HCT116 (cell line): ENCODE data around the gene SEC14L6. TPM values are rescaled to one million over a fixed set of nuclear protein-coding genes. Genes with fewer than 3 reads are reported as not detected.

Source experiments
- ATAC-seq: fragments of 200-7000 bp; cut with Tn5 transposase; 2 replicates; pipeline ENCODE4 v1.9.1; 2020; ENCODE audit warnings: mild to moderate bottlenecking, moderate library complexity
- BruUV-seq: library from RNA; stranded (reverse); fragments of 400-500 nt; replicated peaks from 2 replicates; lab custom pipeline; 2021; lab: Mats Ljungman, UMichigan
- CTCF ChIA-PET: fragments of 300-600 bp; sonication (Branson Sonifier 250); formaldehyde crosslinking; loops from one replicate; lab custom pipeline; 2021; ENCODE audit warnings: antibody characterized with exemption; lab: Charles Lee
- POLR2A ChIA-PET: fragments of 300-600, 350-600 bp; sonication (Branson Sonifier 250); formaldehyde crosslinking; loops from one replicate; lab custom pipeline; 2021; ENCODE audit warnings: antibody characterized with exemption; lab: Charles Lee
- RAD21 ChIA-PET, 2 experiments: fragments of 300-600 bp; sonication (Branson Sonifier 250); formaldehyde crosslinking; loops; one replicate each; lab custom pipeline; 2023; ENCODE audit warnings: low total read pairs in 2 of 2; ENCODE audit not compliant: uncharacterized antibody in 2 of 2, unreplicated experiment in 2 of 2, low non-redundant PET in 1 of 2; lab: Charles Lee
- DNase-seq: peaks from one replicate; pipeline ENCODE4 v3.0.0-alpha.2; 2010; ENCODE audit warnings: low read depth, low spot score
- H2AFZ ChIP-seq: fragments of 200-600 bp; shearing (Covaris generic), sonication (generic); 2 replicates; pipeline ENCODE4 v1.6.1; 2017; ENCODE audit warnings: low read depth, mixed run types, mixed read lengths, antibody characterized with exemption, low read length; ENCODE audit not compliant: poor library complexity, severe bottlenecking
- H3K27ac ChIP-seq: 2 replicates; pipeline ENCODE4 v1.5.1; 2012; ENCODE audit warnings: low read depth, low read length
- H3K27me3 ChIP-seq: fragments of 200-600 bp; sonication (generic); 2 replicates; pipeline ENCODE4 v1.6.1; 2016; ENCODE audit warnings: mixed run types, low read length, mixed read lengths; ENCODE audit not compliant: insufficient read depth
- H3K36me3 ChIP-seq, 2 experiments: fragments of 200-500 bp in 1 of 2; fragments of 200-600 bp in 1 of 2; sonication (Bioruptor generic) in 1 of 2; sonication (generic) in 1 of 2; 2 replicates each; pipeline versions ENCODE4 v1.5.1 to v1.6.1; 2014 to 2016; ENCODE audit warnings: low read length in 2 of 2, inconsistent platforms in 1 of 2, mixed read lengths in 1 of 2, mixed run types in 1 of 2; ENCODE audit not compliant: insufficient read depth in 2 of 2, control insufficient read depth in 1 of 2
- H3K4me1 ChIP-seq, 2 experiments: fragments of 200-600 bp in 1 of 2; sonication (generic) in 1 of 2; 2 replicates each; pipeline versions ENCODE4 v1.5.1 to v1.6.1; 2012 to 2017; ENCODE audit warnings: low read length in 2 of 2, inconsistent platforms in 1 of 2, mild to moderate bottlenecking in 1 of 2, mixed read lengths in 1 of 2, mixed run types in 1 of 2, moderate library complexity in 1 of 2; ENCODE audit not compliant: insufficient read depth in 2 of 2, control insufficient read depth in 1 of 2
- H3K4me2 ChIP-seq: fragments of 200-600 bp; sonication (generic); 2 replicates; pipeline ENCODE4 v1.6.1; 2017; ENCODE audit warnings: mixed run types, low read length, mixed read lengths
- H3K4me3 ChIP-seq, 2 experiments: fragments of 200-600 bp in 1 of 2; sonication (generic) in 1 of 2; replicated peaks in 1 of 2; 2 replicates each; pipeline ENCODE4 v1.5.1; 2011 to 2016; ENCODE audit warnings: low read length in 2 of 2, control low read depth in 1 of 2, low read depth in 1 of 2, mild to moderate bottlenecking in 1 of 2, mixed read lengths in 1 of 2, mixed run types in 1 of 2
- H3K79me2 ChIP-seq: fragments of 200-600 bp; sonication (generic); 2 replicates; pipeline ENCODE4 v1.6.1; 2017; ENCODE audit warnings: mild to moderate bottlenecking, mixed run types, low read length, moderate library complexity, mixed read lengths; ENCODE audit not compliant: insufficient read depth
- H3K9ac ChIP-seq: fragments of 200-600 bp; sonication (generic); 2 replicates; pipeline ENCODE4 v1.6.1; 2016; ENCODE audit warnings: low read length, mixed read lengths
- H3K9me2 ChIP-seq: fragments of 200-600 bp; sonication (generic), shearing (Covaris generic); 2 replicates; pipeline ENCODE4 v1.6.1; 2017; ENCODE audit warnings: mixed run types, mild to moderate bottlenecking, moderate library complexity; ENCODE audit not compliant: insufficient read depth
- H3K9me3 ChIP-seq, 2 experiments: fragments of 200-500 bp in 1 of 2; fragments of 200-600 bp in 1 of 2; sonication (Bioruptor generic) in 1 of 2; sonication (generic) in 1 of 2; 2 replicates each; pipeline ENCODE4 v1.6.1; 2014 to 2017; ENCODE audit warnings: low read length in 2 of 2, mixed read lengths in 2 of 2, inconsistent platforms in 1 of 2, low read depth in 1 of 2, mild to moderate bottlenecking in 1 of 2, mixed run types in 1 of 2, moderate library complexity in 1 of 2; ENCODE audit not compliant: control insufficient read depth in 1 of 2, insufficient read depth in 1 of 2
- H4K20me1 ChIP-seq: fragments of 200-600 bp; sonication (generic), shearing (Covaris generic); 2 replicates; pipeline ENCODE4 v1.6.1; 2017; ENCODE audit warnings: mixed run types, mild to moderate bottlenecking, moderate library complexity; ENCODE audit not compliant: insufficient read depth
- CEBPB ChIP-seq: IDR thresholded peaks from 2 replicates; pipeline ENCODE4 v1.6.1; 2012; ENCODE audit warnings: low read depth
- EGR1 ChIP-seq: IDR thresholded peaks from 2 replicates; pipeline ENCODE4 v1.6.1; 2012; ENCODE audit warnings: low read depth
- ELF1 ChIP-seq: IDR thresholded peaks from 2 replicates; pipeline ENCODE4 v1.6.1; 2012; ENCODE audit warnings: low read depth, borderline replicate concordance
- FOSL1 ChIP-seq: IDR thresholded peaks from 2 replicates; pipeline ENCODE4 v1.6.1; 2012; ENCODE audit warnings: low read depth
- POLR2A ChIP-seq: IDR thresholded peaks from 2 replicates; pipeline ENCODE4 v1.7.0; 2011; ENCODE audit warnings: borderline replicate concordance; ENCODE audit not compliant: insufficient read depth, insufficient read length; ENCODE audit errors: extremely low read depth
- SRF ChIP-seq: IDR thresholded peaks from 2 replicates; pipeline ENCODE4 v1.6.1; 2012; ENCODE audit warnings: low read depth
- ZFX ChIP-seq: fragments of 450-650 bp; IDR thresholded peaks from 2 replicates; pipeline ENCODE4 v1.6.1; 2017
- intact Hi-C: fragments of 100-400 bp; cut with micrococcal nuclease; formaldehyde crosslinking; loops from 2 replicates; pipeline ENCODE4 v1.10.0; 2022
- total RNA-seq: library from RNA; stranded (reverse); gene quantifications from one replicate; pipeline ENCODE4 v1.2.1, GENCODE V29; 2021; ENCODE audit not compliant: unreplicated experiment
- TF ChIP-seq, protein P1 (sequence below): IDR thresholded peaks from 2 replicates; pipeline ENCODE4 v1.6.1; 2011; ENCODE audit warnings: mild to moderate bottlenecking, low read length, moderate library complexity; ENCODE audit not compliant: insufficient replicate concordance; ENCODE audit errors: extremely low read depth
- TF ChIP-seq, protein P2 (sequence below): IDR thresholded peaks from 2 replicates; pipeline ENCODE4 v1.6.1; 2012
- TF ChIP-seq, protein P3 (sequence below), 3 experiments: fragments of 200-600 bp in 1 of 3; sonication (generic) in 1 of 3; IDR thresholded peaks in 2 of 3; conservative IDR thresholded peaks in 1 of 3; 2 replicates each; pipeline ENCODE4 v1.5.1; 2012 to 2017; ENCODE audit warnings: low read depth in 2 of 3, low read length in 2 of 3, antibody characterized with exemption in 1 of 3, borderline replicate concordance in 1 of 3, control low read depth in 1 of 3, mild to moderate bottlenecking in 1 of 3, mixed read lengths in 1 of 3, mixed run types in 1 of 3, moderate library complexity in 1 of 3; ENCODE audit not compliant: insufficient read depth in 1 of 3
- TF ChIP-seq, protein P4 (sequence below): IDR thresholded peaks from 2 replicates; pipeline ENCODE4 v1.6.1; 2012; ENCODE audit warnings: low read depth

Gene SEC14L6
- total RNA-seq, 1 experiment from 2014 or later: not detected

DNA sequence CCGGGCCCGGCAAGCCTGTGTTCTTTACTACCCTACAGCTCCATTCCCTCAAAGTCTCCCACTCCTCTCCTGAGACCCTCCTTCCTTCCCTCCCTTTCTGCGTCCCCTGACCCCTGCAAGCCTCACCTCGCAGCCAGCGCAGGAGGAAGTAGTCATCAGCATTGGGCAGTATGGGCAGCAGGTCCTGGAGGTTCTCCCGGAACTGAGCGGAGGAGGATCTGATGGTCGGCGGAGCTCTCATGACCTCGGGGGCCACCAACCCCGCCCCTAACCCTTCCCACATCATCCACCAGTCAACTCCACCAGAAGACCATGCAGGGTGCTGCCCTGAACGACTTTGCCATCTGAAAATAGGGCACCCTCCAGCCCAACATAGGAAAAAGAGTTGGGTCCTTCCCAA is 43.0 kb downstream of the SEC14L6 start (continued):
- TF ChIP-seq, protein P1, sequence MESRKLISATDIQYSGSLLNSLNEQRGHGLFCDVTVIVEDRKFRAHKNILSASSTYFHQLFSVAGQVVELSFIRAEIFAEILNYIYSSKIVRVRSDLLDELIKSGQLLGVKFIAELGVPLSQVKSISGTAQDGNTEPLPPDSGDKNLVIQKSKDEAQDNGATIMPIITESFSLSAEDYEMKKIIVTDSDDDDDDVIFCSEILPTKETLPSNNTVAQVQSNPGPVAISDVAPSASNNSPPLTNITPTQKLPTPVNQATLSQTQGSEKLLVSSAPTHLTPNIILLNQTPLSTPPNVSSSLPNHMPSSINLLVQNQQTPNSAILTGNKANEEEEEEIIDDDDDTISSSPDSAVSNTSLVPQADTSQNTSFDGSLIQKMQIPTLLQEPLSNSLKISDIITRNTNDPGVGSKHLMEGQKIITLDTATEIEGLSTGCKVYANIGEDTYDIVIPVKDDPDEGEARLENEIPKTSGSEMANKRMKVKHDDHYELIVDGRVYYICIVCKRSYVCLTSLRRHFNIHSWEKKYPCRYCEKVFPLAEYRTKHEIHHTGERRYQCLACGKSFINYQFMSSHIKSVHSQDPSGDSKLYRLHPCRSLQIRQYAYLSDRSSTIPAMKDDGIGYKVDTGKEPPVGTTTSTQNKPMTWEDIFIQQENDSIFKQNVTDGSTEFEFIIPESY: no peak
- TF ChIP-seq SRF: no peak
- TF ChIP-seq, protein P2, sequence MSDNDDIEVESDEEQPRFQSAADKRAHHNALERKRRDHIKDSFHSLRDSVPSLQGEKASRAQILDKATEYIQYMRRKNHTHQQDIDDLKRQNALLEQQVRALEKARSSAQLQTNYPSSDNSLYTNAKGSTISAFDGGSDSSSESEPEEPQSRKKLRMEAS: no peak

DNA sequence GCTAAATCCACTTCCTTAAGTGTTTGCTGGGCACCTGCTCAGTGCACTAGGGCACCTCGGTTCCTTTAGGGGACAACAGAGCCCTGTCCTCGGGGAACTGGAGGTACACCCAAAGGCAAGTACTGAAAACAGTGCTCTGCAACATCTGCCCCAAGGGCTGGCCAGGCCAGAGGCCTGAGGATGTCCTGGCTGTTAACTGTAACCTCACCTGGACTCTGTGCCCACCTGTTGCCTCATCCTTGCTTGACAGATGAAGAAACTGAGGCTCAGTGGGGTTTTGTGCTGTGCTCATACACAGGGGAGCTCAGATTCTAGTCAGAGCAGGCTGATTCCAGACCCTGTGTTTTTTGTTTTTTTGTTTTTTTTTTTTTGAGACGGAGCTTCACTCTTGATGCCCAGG is 43.6 kb downstream of the SEC14L6 start:
- H3K4me2 ChIP-seq: no peak overlapping the region
- H3K4me1 ChIP-seq: peaks cover 6 to 23% of the 10 kb centered on the region in 2 experiments
- ChIA-PET RAD21 (interaction anchor here in 1 of 2 experiments (0.7 kb wide), 1 partner anchor 58 kb away, joined by 4 read pairs; no protein-coding TSS in a partner anchor), CTCF (interaction anchor here (0.7 kb wide), 1 partner anchor 170 kb away, joined by 3 read pairs; no protein-coding TSS in a partner anchor), POLR2A (no interaction called here)
- DNase-seq (no peak), ATAC-seq (no peak)
- H2AFZ ChIP-seq: no peak overlapping the region
- H3K9me2 ChIP-seq: no peaks in the 10 kb centered on the region
- intact Hi-C loops: no loop called here
- no peaks in the 10 kb centered on the region for H3K36me3 ChIP-seq
- TSS peak; percentile 38 for BruUV-seq
- no peak overlapping the region for H3K27ac ChIP-seq
- H3K79me2 ChIP-seq: no peaks in the 10 kb centered on the region
- H4K20me1 ChIP-seq: no peaks in the 10 kb centered on the region
- TF ChIP-seq, protein P3, sequence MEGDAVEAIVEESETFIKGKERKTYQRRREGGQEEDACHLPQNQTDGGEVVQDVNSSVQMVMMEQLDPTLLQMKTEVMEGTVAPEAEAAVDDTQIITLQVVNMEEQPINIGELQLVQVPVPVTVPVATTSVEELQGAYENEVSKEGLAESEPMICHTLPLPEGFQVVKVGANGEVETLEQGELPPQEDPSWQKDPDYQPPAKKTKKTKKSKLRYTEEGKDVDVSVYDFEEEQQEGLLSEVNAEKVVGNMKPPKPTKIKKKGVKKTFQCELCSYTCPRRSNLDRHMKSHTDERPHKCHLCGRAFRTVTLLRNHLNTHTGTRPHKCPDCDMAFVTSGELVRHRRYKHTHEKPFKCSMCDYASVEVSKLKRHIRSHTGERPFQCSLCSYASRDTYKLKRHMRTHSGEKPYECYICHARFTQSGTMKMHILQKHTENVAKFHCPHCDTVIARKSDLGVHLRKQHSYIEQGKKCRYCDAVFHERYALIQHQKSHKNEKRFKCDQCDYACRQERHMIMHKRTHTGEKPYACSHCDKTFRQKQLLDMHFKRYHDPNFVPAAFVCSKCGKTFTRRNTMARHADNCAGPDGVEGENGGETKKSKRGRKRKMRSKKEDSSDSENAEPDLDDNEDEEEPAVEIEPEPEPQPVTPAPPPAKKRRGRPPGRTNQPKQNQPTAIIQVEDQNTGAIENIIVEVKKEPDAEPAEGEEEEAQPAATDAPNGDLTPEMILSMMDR (IDR thresholded peaks at IDR 0.05 in 2 of 3, conservative IDR thresholded peaks at IDR 0.05 in 1 of 3; ENCODE audit: borderline replicate concordance in 1 of 3, insufficient read depth in 1 of 3, low read depth in 2 of 3, low read length in 2 of 3): no peak
- TF ChIP-seq EGR1: no peak
- TF ChIP-seq FOSL1: no peak
- TF ChIP-seq CEBPB: no peak
- TF ChIP-seq, protein P4, sequence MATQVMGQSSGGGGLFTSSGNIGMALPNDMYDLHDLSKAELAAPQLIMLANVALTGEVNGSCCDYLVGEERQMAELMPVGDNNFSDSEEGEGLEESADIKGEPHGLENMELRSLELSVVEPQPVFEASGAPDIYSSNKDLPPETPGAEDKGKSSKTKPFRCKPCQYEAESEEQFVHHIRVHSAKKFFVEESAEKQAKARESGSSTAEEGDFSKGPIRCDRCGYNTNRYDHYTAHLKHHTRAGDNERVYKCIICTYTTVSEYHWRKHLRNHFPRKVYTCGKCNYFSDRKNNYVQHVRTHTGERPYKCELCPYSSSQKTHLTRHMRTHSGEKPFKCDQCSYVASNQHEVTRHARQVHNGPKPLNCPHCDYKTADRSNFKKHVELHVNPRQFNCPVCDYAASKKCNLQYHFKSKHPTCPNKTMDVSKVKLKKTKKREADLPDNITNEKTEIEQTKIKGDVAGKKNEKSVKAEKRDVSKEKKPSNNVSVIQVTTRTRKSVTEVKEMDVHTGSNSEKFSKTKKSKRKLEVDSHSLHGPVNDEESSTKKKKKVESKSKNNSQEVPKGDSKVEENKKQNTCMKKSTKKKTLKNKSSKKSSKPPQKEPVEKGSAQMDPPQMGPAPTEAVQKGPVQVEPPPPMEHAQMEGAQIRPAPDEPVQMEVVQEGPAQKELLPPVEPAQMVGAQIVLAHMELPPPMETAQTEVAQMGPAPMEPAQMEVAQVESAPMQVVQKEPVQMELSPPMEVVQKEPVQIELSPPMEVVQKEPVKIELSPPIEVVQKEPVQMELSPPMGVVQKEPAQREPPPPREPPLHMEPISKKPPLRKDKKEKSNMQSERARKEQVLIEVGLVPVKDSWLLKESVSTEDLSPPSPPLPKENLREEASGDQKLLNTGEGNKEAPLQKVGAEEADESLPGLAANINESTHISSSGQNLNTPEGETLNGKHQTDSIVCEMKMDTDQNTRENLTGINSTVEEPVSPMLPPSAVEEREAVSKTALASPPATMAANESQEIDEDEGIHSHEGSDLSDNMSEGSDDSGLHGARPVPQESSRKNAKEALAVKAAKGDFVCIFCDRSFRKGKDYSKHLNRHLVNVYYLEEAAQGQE: no peak
- TF ChIP-seq ZFX: no peak
- TF ChIP-seq POLR2A: no peak
- TF ChIP-seq, protein P2: no peak
- TF ChIP-seq ELF1: no peak
- no peak overlapping the region for H3K4me3 ChIP-seq
- H3K27me3 ChIP-seq: no peaks in the 10 kb centered on the region
- H3K9me3 ChIP-seq: no peaks in the 10 kb centered on the region
- H3K9ac ChIP-seq: no peak overlapping the region
